Stimulated activated CD8-positive, alpha-beta memory T cell treated with anti-CD3 and anti-CD28 coated beads, Interleukin-12 subunit alpha, Interleukin-12 subunit beta, amount 100 ng/mL, for 1 hour (primary cell): ENCODE results near the gene GLP2R.
"Not testable (repeated sequence)": the region's sequence is repeated elsewhere in the genome, so short reads cannot be mapped to it uniquely, and the experiment has no call there.

Source experiments
- DNase-seq: peaks from one replicate; pipeline ENCODE4 v3.0.0-alpha.2; 2020; ENCODE audit warnings: low read depth

The GLP2R gene

GRCh38 chr17:9825641-9826150 is at the start of gene GLP2R:
TSS of gene GLP2R (plus strand) at chr17:9825924. CDS start at chr17:9826064, 140 bp downstream.
- DNase-seq: no peak

- no peak for DNase-seq
These were observed 48.8 kb upstream of the GLP2R start for GRCh38 chr17:9776911-9777310.

GRCh38 chr17:9780552-9780951 is 45.2 kb upstream of the GLP2R start:
- DNase-seq: no peak

GRCh38 chr17:9783050-9783449 is 42.7 kb upstream of the GLP2R start:
- no peak for DNase-seq

GRCh38 chr17:9783465-9783864 is 42.3 kb upstream of the GLP2R start:
- not testable (repeated sequence) for DNase-seq

GRCh38 chr17:9784544-9784943 is 41.2 kb upstream of the GLP2R start:
- no peak for DNase-seq

- no peak for DNase-seq
These were observed 37.1 kb upstream of the GLP2R start for GRCh38 chr17:9788601-9789000.

- no peak for DNase-seq
These were observed 35.4 kb upstream of the GLP2R start for GRCh38 chr17:9790316-9790715.

GRCh38 chr17:9790889-9791876 is 34.5 kb upstream of the GLP2R start, which contains the start of gene DHRS7C:
TSS of gene DHRS7C (minus strand) at chr17:9791592. CDS start at chr17:9791284, 308 bp downstream.
- no peak for DNase-seq

GRCh38 chr17:9792181-9792840 is 33.4 kb upstream of the GLP2R start:
- no peak for DNase-seq

GRCh38 chr17:9798008-9798407 is 27.7 kb upstream of the GLP2R start:
- DNase-seq: no peak

- no peak for DNase-seq
These were observed 27.0 kb upstream of the GLP2R start for GRCh38 chr17:9798724-9799123.

- no peak for DNase-seq
These were observed 24.2 kb upstream of the GLP2R start for GRCh38 chr17:9801505-9801904.

- no peak for DNase-seq
These were observed 23.4 kb upstream of the GLP2R start for GRCh38 chr17:9802294-9802693.

- DNase-seq: no peak
These were observed 23.0 kb upstream of the GLP2R start for GRCh38 chr17:9802697-9803096.

GRCh38 chr17:9805769-9806168 is 20.0 kb upstream of the GLP2R start:
- no peak for DNase-seq

- DNase-seq: no peak
These were observed 19.0 kb upstream of the GLP2R start for GRCh38 chr17:9806699-9807098.

- no peak for DNase-seq
These were observed 16.3 kb upstream of the GLP2R start for GRCh38 chr17:9809409-9809808.

- DNase-seq: no peak
These were observed 15.4 kb upstream of the GLP2R start for GRCh38 chr17:9810100-9810949.

- DNase-seq: no peak
These were observed 14.6 kb upstream of the GLP2R start for GRCh38 chr17:9811086-9811485.

- no peak for DNase-seq
These were observed 14.2 kb upstream of the GLP2R start for GRCh38 chr17:9811537-9811936.

GRCh38 chr17:9813166-9813565 is 12.6 kb upstream of the GLP2R start:
- no peak for DNase-seq
